Measurements from ENCODE around the gene RAVER1.
"Not testable (repeated sequence)": the region's sequence is repeated elsewhere in the genome, so short reads cannot be mapped to it uniquely, and the experiment has no call there.

RAVER1 gene

GRCh38 chr19:10372690-10373089, 39.4 kb upstream of the RAVER1 start:
- Histone ChIP-seq H3K27me3 (ENCODE audit: control insufficient read depth in 1 of 2, insufficient read depth in 1 of 2, low read length in 2 of 2) (no peaks in the 10 kb centered on the region), H3K23ac (ENCODE audit: low read length in 2 of 2) (no peak overlapping the region), H3K9me3 (ENCODE audit: control insufficient read depth, low read length) (peaks cover 3% of the 10 kb centered on the region), H2AFZ (ENCODE audit: low read depth, low read length) (no peak overlapping the region), H3K4me3 (ENCODE audit: insufficient read depth in 1 of 2, low read depth in 1 of 2, low read length in 2 of 2) (no peak overlapping the region), H3K36me3 (ENCODE audit: control insufficient read depth in 1 of 2, insufficient read depth in 2 of 2, low read depth in 1 of 2, low read length in 2 of 2) (peaks cover 46 to 67% of the 10 kb centered on the region in 2 experiments), H4K91ac (ENCODE audit: low read length) (no peak overlapping the region), H3K14ac (ENCODE audit: low read length in 2 of 2) (no peak overlapping the region), H2BK5ac (ENCODE audit: low read depth, low read length, poor library complexity, severe bottlenecking) (no peak overlapping the region), H2AK5ac (ENCODE audit: low read length, severe bottlenecking) (no peak overlapping the region), H3K79me1 (replicated peaks; ENCODE audit: low read length, poor library complexity, severe bottlenecking) (peaks cover 17% of the 10 kb centered on the region), H2BK15ac (ENCODE audit: low read depth, poor library complexity, severe bottlenecking) (no peak overlapping the region), H3K27ac (ENCODE audit: low read length, poor library complexity, severe bottlenecking) (no peak overlapping the region), H3K4me1 (ENCODE audit: control insufficient read depth, insufficient read depth, low read depth, low read length) (no peaks in the 10 kb centered on the region), H3K4me2 (ENCODE audit: low read length, poor library complexity, severe bottlenecking) (no peak overlapping the region), H3K4ac (ENCODE audit: low read depth in 1 of 2, low read length in 2 of 2) (no peak overlapping the region), H2BK120ac (ENCODE audit: low read depth, low read length) (no peak overlapping the region), H4K8ac (ENCODE audit: low read length) (no peak overlapping the region), H2BK12ac (ENCODE audit: low read length in 2 of 2) (no peak overlapping the region), H3K18ac (ENCODE audit: low read depth in 1 of 2, low read length in 2 of 2) (no peak overlapping the region), H3K9ac (ENCODE audit: low read length) (no peak overlapping the region)
- WGBS = 100% methylated on average over 2 of the region's 3 CpGs
- no peak for DNase-seq

- no peak overlapping the region for H2BK5ac ChIP-seq (ENCODE audit: low read depth, low read length, poor library complexity, severe bottlenecking)
- H2AK5ac ChIP-seq (ENCODE audit: low read length, severe bottlenecking) = no peak overlapping the region
- no peaks in the 10 kb centered on the region for H3K27me3 ChIP-seq (ENCODE audit: control insufficient read depth in 1 of 2, insufficient read depth in 1 of 2, low read length in 2 of 2)
- peaks cover 3% of the 10 kb centered on the region for H3K9me3 ChIP-seq (ENCODE audit: control insufficient read depth, low read length)
- H3K4me1 ChIP-seq (ENCODE audit: control insufficient read depth, insufficient read depth, low read depth, low read length) = peaks cover 12% of the 10 kb centered on the region
- H3K79me1 ChIP-seq (replicated peaks; ENCODE audit: low read length, poor library complexity, severe bottlenecking) = peaks cover 17% of the 10 kb centered on the region
- H2BK12ac ChIP-seq (ENCODE audit: low read length in 2 of 2) = no peak overlapping the region
- H3K14ac ChIP-seq (ENCODE audit: low read length in 2 of 2) = no peak overlapping the region
- no peak overlapping the region for H3K4me2 ChIP-seq (ENCODE audit: low read length, poor library complexity, severe bottlenecking)
- H2BK15ac ChIP-seq (ENCODE audit: low read depth, poor library complexity, severe bottlenecking) = no peak overlapping the region
- no peak overlapping the region for H3K9ac ChIP-seq (ENCODE audit: low read length)
- WGBS = 94% methylated on average over 15 of the region's 15 CpGs
- H4K8ac ChIP-seq (ENCODE audit: low read length) = no peak overlapping the region
- no peak overlapping the region for H2AFZ ChIP-seq (ENCODE audit: low read depth, low read length)
- H3K4me3 ChIP-seq (ENCODE audit: insufficient read depth in 1 of 2, low read depth in 1 of 2, low read length in 2 of 2) = no peak overlapping the region
- H4K91ac ChIP-seq (ENCODE audit: low read length) = no peak overlapping the region
- H3K23ac ChIP-seq (ENCODE audit: low read length in 2 of 2) = no peak overlapping the region
- H3K4ac ChIP-seq (ENCODE audit: low read depth in 1 of 2, low read length in 2 of 2) = no peak overlapping the region
- no peak overlapping the region for H3K27ac ChIP-seq (ENCODE audit: low read length, poor library complexity, severe bottlenecking)
- H3K36me3 ChIP-seq (ENCODE audit: control insufficient read depth in 1 of 2, insufficient read depth in 2 of 2, low read depth in 1 of 2, low read length in 2 of 2) = peaks cover 68 to 76% of the 10 kb centered on the region in 2 experiments
- no peak for DNase-seq
- no peak overlapping the region for H2BK120ac ChIP-seq (ENCODE audit: low read depth, low read length)
- H3K18ac ChIP-seq (ENCODE audit: low read depth in 1 of 2, low read length in 2 of 2) = no peak overlapping the region
Measured at GRCh38 chr19:10368101-10368803, 34.9 kb upstream of the RAVER1 start.

GRCh38 chr19:10366950-10367512, 33.7 kb upstream of the RAVER1 start:
- not testable (repeated sequence) for H2BK120ac ChIP-seq (ENCODE audit: low read depth, low read length); H3K4me3 ChIP-seq (ENCODE audit: insufficient read depth in 1 of 2, low read depth in 1 of 2, low read length in 2 of 2); H2BK15ac ChIP-seq (ENCODE audit: low read depth, poor library complexity, severe bottlenecking); H3K27me3 ChIP-seq (ENCODE audit: control insufficient read depth in 1 of 2, insufficient read depth in 1 of 2, low read length in 2 of 2); H3K4me2 ChIP-seq (ENCODE audit: low read length, poor library complexity, severe bottlenecking); H4K91ac ChIP-seq (ENCODE audit: low read length); H3K9ac ChIP-seq (ENCODE audit: low read length); H3K4ac ChIP-seq (ENCODE audit: low read depth in 1 of 2, low read length in 2 of 2); H3K18ac ChIP-seq (ENCODE audit: low read depth in 1 of 2, low read length in 2 of 2); H2AK5ac ChIP-seq (ENCODE audit: low read length, severe bottlenecking); H4K8ac ChIP-seq (ENCODE audit: low read length); DNase-seq; H2BK12ac ChIP-seq (ENCODE audit: low read length in 2 of 2); H3K14ac ChIP-seq (ENCODE audit: low read length in 2 of 2); H3K9me3 ChIP-seq (ENCODE audit: control insufficient read depth, low read length); H2AFZ ChIP-seq (ENCODE audit: low read depth, low read length); H3K27ac ChIP-seq (ENCODE audit: low read length, poor library complexity, severe bottlenecking); H3K23ac ChIP-seq (ENCODE audit: low read length in 2 of 2); H2BK5ac ChIP-seq (ENCODE audit: low read depth, low read length, poor library complexity, severe bottlenecking)
- WGBS = 100% methylated on average over 4 of the region's 4 CpGs
- Histone ChIP-seq H3K4me1 (ENCODE audit: control insufficient read depth, insufficient read depth, low read depth, low read length) (peaks cover 12% of the 10 kb centered on the region), H3K79me1 (replicated peaks; ENCODE audit: low read length, poor library complexity, severe bottlenecking) (peaks cover 18% of the 10 kb centered on the region), H3K36me3 (ENCODE audit: control insufficient read depth in 1 of 2, insufficient read depth in 2 of 2, low read depth in 1 of 2, low read length in 2 of 2) (peaks cover 76 to 77% of the 10 kb centered on the region in 2 experiments)

GRCh38 chr19:10365518-10365917, 32.2 kb upstream of the RAVER1 start:
- H3K23ac ChIP-seq (ENCODE audit: low read length in 2 of 2) = no peak overlapping the region
- H3K4me2 ChIP-seq (ENCODE audit: low read length, poor library complexity, severe bottlenecking) = no peak overlapping the region
- H2BK120ac ChIP-seq (ENCODE audit: low read depth, low read length) = no peak overlapping the region
- peaks cover 79 to 83% of the 10 kb centered on the region in 2 experiments for H3K36me3 ChIP-seq (ENCODE audit: control insufficient read depth in 1 of 2, insufficient read depth in 2 of 2, low read depth in 1 of 2, low read length in 2 of 2)
- no peak for DNase-seq
- peaks cover 3% of the 10 kb centered on the region for H3K9me3 ChIP-seq (ENCODE audit: control insufficient read depth, low read length)
- H4K8ac ChIP-seq (ENCODE audit: low read length) = no peak overlapping the region
- no peak overlapping the region for H3K9ac ChIP-seq (ENCODE audit: low read length)
- H3K18ac ChIP-seq (ENCODE audit: low read depth in 1 of 2, low read length in 2 of 2) = no peak overlapping the region
- no peak overlapping the region for H3K27ac ChIP-seq (ENCODE audit: low read length, poor library complexity, severe bottlenecking)
- no peak overlapping the region for H2AFZ ChIP-seq (ENCODE audit: low read depth, low read length)
- H3K14ac ChIP-seq (ENCODE audit: low read length in 2 of 2) = no peak overlapping the region
- no peak overlapping the region for H4K91ac ChIP-seq (ENCODE audit: low read length)
- H3K27me3 ChIP-seq (ENCODE audit: control insufficient read depth in 1 of 2, insufficient read depth in 1 of 2, low read length in 2 of 2) = no peaks in the 10 kb centered on the region
- no peak overlapping the region for H3K4ac ChIP-seq (ENCODE audit: low read depth in 1 of 2, low read length in 2 of 2)
- no peak overlapping the region for H2BK5ac ChIP-seq (ENCODE audit: low read depth, low read length, poor library complexity, severe bottlenecking)
- H2BK15ac ChIP-seq (ENCODE audit: low read depth, poor library complexity, severe bottlenecking) = no peak overlapping the region
- H2AK5ac ChIP-seq (ENCODE audit: low read length, severe bottlenecking) = no peak overlapping the region
- peaks cover 18% of the 10 kb centered on the region for H3K79me1 ChIP-seq (replicated peaks; ENCODE audit: low read length, poor library complexity, severe bottlenecking)
- WGBS = 96% methylated on average over 23 of the region's 23 CpGs
- no peak overlapping the region for H3K4me3 ChIP-seq (ENCODE audit: insufficient read depth in 1 of 2, low read depth in 1 of 2, low read length in 2 of 2)
- peaks cover 12% of the 10 kb centered on the region for H3K4me1 ChIP-seq (ENCODE audit: control insufficient read depth, insufficient read depth, low read depth, low read length)
- no peak overlapping the region for H2BK12ac ChIP-seq (ENCODE audit: low read length in 2 of 2)

All from mesenchymal stem cell (in vitro differentiated cells and primary cell).